HepG2 (cell line): Measurements from ENCODE around the gene TFB1M. TPM values are rescaled to one million over a fixed set of nuclear protein-coding genes. Genes with fewer than 3 reads are reported as not detected.

Experiments
- CEBPB ChIP-seq: IDR thresholded peaks from 2 replicates; pipeline ENCODE4 v1.6.1; 2011; ENCODE audit warnings: low read depth, low read length, improper control_type of control experiment, borderline replicate concordance
- MED13 ChIP-seq: sonication (generic); formaldehyde crosslinking; IDR thresholded peaks from 2 replicates; pipeline ENCODE4 v1.5.0; 2020; ENCODE audit warnings: missing genetic modification reagents
- MEF2D ChIP-seq: sonication (generic); formaldehyde crosslinking; IDR thresholded peaks from 2 replicates; pipeline ENCODE4 v1.5.1; 2020; ENCODE audit warnings: mild to moderate bottlenecking, missing genetic modification reagents
- NFE2L1 ChIP-seq: sonication (generic); formaldehyde crosslinking; IDR thresholded peaks from 2 replicates; pipeline ENCODE4 v1.4.0; 2020; ENCODE audit warnings: missing genetic modification reagents, mild to moderate bottlenecking, borderline replicate concordance
- NPAS2 ChIP-seq: sonication (generic); formaldehyde crosslinking; IDR thresholded peaks from 2 replicates; pipeline ENCODE4 v1.8.0; 2022; ENCODE audit warnings: mild to moderate bottlenecking, missing genetic modification reagents, borderline replicate concordance
- RFXANK ChIP-seq: IDR thresholded peaks from 2 replicates; pipeline ENCODE4 v1.6.1; 2016
- SATB2 ChIP-seq: sonication (generic); formaldehyde crosslinking; IDR thresholded peaks from 2 replicates; pipeline ENCODE4 v1.5.0; 2020; ENCODE audit warnings: missing genetic modification reagents
- ZFP41 ChIP-seq: sonication (generic); formaldehyde crosslinking; IDR thresholded peaks from 2 replicates; pipeline ENCODE4 v1.4.0; 2020; ENCODE audit warnings: mild to moderate bottlenecking, missing genetic modification reagents, borderline replicate concordance
- ZKSCAN1 ChIP-seq: fragments of 150-350 bp; IDR thresholded peaks from 2 replicates; pipeline ENCODE4 v1.6.1; 2014; ENCODE audit warnings: low read length
- ZNF121 ChIP-seq: sonication (generic); formaldehyde crosslinking; IDR thresholded peaks from 2 replicates; pipeline ENCODE4 v1.5.0; 2020; ENCODE audit warnings: mild to moderate bottlenecking, missing genetic modification reagents
- polyA plus RNA-seq, 8 experiments: library from polyadenylated mRNA; depleted of rRNA in 3 of 8; stranded (reverse) in 7 of 8; unstranded in 1 of 8; fragments of >200 nt; fragmentation: Illumina TruSeq in 4 of 8; extraction: Trizol in 4 of 8; gene quantifications; 2 replicates each; pipeline versions ENCODE4 v1.2.1 to v1.2.3, GENCODE V29; 2011 to 2016; ENCODE audit warnings: low read depth in 4 of 8, missing spikeins in 1 of 8, mixed read lengths in 1 of 8; ENCODE audit not compliant: insufficient read depth in 1 of 8
- total RNA-seq, 5 experiments: library from RNA; depleted of rRNA; stranded (reverse); fragments of >200 nt; fragmentation: Illumina TruSeq; extraction: Trizol; gene quantifications; 2 replicates each; pipeline ENCODE4 v1.2.3, GENCODE V29; 2016; ENCODE audit warnings: low read depth in 1 of 5
- TF ChIP-seq, protein P1 (sequence below): sonication (generic); formaldehyde crosslinking; IDR thresholded peaks from 2 replicates; pipeline ENCODE4 v1.4.0; 2020; ENCODE audit warnings: missing genetic modification reagents
- TF ChIP-seq, protein P2 (sequence below): sonication (generic); formaldehyde crosslinking; IDR thresholded peaks from 2 replicates; pipeline ENCODE4 v1.5.0; 2020; ENCODE audit warnings: mild to moderate bottlenecking, missing genetic modification reagents, moderate library complexity
- TF ChIP-seq, protein P3 (sequence below): IDR thresholded peaks from 2 replicates; pipeline ENCODE4 v1.6.1; 2016; ENCODE audit warnings: missing compliant biosample characterization, missing genetic modification reagents, borderline replicate concordance
- TF ChIP-seq, protein P4 (sequence below), 2 experiments: fragments of 450-650 bp in 1 of 2; sonication (generic) in 1 of 2; formaldehyde crosslinking in 1 of 2; IDR thresholded peaks; 2 replicates each; pipeline versions ENCODE4 v1.6.1 to v1.8.0; 2016 to 2022; ENCODE audit warnings: antibody characterized with exemption in 1 of 2, mild to moderate bottlenecking in 1 of 2, missing genetic modification reagents in 1 of 2

TFB1M gene
- total and polyA plus RNA-seq, 2 of the 13 experiments (the other 11 are each of a cell fraction or from before 2014, with no cell fraction given): 91.4 to 122 TPM

DNA sequence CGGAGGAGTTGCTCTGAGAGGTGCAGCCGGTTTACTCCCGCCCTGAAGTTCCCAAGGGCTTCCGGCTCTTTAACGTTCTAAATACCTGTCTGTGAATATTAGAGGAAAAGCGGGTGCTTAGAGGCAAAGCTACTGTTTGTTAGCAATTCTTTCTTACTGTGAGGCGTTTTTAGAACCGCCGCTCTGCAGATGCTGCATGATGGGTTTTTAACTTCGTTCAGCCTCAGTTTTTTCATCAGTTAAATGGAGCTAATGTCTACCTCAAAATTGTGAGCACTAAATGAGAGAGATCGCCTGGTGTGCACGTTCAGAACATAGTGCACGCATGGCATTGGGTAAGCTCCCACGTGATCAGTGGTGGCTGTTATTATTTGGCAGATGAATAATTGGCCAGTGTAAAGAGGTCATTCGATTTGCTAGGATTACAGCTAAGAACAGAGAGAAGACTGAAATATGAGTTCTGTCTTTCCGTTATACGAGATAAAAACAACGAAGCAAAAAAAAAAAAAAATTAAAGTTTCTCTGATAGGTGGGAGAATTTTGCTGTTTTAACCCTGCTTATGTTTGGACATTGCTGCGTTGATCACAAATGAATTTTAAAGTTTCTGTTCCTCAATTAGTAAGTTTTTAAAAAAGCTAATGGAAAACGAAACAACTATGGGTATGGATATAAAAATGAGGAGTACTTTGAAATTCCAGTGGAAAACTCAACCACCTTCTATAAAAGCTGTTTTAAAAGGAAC lies 660 bp upstream of the TFB1M start (continued):
- TF ChIP-seq ZKSCAN1: peak; percentile 53; the same call in 1 of the 2 replicates
- peak; percentile 83; the same call in 1 of the 2 replicates for TF ChIP-seq SATB2 (CRISPR knock-in tag)
- TF ChIP-seq, protein P1, sequence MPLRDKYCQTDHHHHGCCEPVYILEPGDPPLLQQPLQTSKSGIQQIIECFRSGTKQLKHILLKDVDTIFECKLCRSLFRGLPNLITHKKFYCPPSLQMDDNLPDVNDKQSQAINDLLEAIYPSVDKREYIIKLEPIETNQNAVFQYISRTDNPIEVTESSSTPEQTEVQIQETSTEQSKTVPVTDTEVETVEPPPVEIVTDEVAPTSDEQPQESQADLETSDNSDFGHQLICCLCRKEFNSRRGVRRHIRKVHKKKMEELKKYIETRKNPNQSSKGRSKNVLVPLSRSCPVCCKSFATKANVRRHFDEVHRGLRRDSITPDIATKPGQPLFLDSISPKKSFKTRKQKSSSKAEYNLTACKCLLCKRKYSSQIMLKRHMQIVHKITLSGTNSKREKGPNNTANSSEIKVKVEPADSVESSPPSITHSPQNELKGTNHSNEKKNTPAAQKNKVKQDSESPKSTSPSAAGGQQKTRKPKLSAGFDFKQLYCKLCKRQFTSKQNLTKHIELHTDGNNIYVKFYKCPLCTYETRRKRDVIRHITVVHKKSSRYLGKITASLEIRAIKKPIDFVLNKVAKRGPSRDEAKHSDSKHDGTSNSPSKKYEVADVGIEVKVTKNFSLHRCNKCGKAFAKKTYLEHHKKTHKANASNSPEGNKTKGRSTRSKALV (CRISPR knock-in tag): no peak
- TF ChIP-seq, protein P2, sequence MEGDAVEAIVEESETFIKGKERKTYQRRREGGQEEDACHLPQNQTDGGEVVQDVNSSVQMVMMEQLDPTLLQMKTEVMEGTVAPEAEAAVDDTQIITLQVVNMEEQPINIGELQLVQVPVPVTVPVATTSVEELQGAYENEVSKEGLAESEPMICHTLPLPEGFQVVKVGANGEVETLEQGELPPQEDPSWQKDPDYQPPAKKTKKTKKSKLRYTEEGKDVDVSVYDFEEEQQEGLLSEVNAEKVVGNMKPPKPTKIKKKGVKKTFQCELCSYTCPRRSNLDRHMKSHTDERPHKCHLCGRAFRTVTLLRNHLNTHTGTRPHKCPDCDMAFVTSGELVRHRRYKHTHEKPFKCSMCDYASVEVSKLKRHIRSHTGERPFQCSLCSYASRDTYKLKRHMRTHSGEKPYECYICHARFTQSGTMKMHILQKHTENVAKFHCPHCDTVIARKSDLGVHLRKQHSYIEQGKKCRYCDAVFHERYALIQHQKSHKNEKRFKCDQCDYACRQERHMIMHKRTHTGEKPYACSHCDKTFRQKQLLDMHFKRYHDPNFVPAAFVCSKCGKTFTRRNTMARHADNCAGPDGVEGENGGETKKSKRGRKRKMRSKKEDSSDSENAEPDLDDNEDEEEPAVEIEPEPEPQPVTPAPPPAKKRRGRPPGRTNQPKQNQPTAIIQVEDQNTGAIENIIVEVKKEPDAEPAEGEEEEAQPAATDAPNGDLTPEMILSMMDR (CRISPR knock-in tag): 0 out of 2 replicates have a peak, but pooled peaks have one; percentile 2
- TF ChIP-seq MEF2D (CRISPR knock-in tag): no peak
- TF ChIP-seq NFE2L1 (CRISPR knock-in tag): no peak
- TF ChIP-seq, protein P3, sequence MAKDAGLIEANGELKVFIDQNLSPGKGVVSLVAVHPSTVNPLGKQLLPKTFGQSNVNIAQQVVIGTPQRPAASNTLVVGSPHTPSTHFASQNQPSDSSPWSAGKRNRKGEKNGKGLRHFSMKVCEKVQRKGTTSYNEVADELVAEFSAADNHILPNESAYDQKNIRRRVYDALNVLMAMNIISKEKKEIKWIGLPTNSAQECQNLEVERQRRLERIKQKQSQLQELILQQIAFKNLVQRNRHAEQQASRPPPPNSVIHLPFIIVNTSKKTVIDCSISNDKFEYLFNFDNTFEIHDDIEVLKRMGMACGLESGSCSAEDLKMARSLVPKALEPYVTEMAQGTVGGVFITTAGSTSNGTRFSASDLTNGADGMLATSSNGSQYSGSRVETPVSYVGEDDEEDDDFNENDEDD (CRISPR knock-in tag): peak; percentile 85
- TF ChIP-seq, protein P4, sequence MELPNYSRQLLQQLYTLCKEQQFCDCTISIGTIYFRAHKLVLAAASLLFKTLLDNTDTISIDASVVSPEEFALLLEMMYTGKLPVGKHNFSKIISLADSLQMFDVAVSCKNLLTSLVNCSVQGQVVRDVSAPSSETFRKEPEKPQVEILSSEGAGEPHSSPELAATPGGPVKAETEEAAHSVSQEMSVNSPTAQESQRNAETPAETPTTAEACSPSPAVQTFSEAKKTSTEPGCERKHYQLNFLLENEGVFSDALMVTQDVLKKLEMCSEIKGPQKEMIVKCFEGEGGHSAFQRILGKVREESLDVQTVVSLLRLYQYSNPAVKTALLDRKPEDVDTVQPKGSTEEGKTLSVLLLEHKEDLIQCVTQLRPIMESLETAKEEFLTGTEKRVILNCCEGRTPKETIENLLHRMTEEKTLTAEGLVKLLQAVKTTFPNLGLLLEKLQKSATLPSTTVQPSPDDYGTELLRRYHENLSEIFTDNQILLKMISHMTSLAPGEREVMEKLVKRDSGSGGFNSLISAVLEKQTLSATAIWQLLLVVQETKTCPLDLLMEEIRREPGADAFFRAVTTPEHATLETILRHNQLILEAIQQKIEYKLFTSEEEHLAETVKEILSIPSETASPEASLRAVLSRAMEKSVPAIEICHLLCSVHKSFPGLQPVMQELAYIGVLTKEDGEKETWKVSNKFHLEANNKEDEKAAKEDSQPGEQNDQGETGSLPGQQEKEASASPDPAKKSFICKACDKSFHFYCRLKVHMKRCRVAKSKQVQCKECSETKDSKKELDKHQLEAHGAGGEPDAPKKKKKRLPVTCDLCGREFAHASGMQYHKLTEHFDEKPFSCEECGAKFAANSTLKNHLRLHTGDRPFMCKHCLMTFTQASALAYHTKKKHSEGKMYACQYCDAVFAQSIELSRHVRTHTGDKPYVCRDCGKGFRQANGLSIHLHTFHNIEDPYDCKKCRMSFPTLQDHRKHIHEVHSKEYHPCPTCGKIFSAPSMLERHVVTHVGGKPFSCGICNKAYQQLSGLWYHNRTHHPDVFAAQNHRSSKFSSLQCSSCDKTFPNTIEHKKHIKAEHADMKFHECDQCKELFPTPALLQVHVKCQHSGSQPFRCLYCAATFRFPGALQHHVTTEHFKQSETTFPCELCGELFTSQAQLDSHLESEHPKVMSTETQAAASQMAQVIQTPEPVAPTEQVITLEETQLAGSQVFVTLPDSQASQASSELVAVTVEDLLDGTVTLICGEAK (IDR thresholded peaks at IDR 0.05): no peak
- TF ChIP-seq, protein P4 (CRISPR knock-in tag; IDR thresholded peaks at IDR 0.05): no peak
- peak; percentile 73; the same call in 1 of the 2 replicates for TF ChIP-seq CEBPB
- TF ChIP-seq RFXANK: peak; percentile 17; the same call in 1 of the 2 replicates
- no peak for TF ChIP-seq MED13 (CRISPR knock-in tag)
- 0 out of 2 replicates have a peak, but pooled peaks have one; percentile 40 for TF ChIP-seq ZNF121
- TF ChIP-seq ZFP41 (CRISPR knock-in tag): peak; percentile 70; the same call in 1 of the 2 replicates
- TF ChIP-seq NPAS2: no peak
